TTC549 (cell line): ENCODE measurements around the gene STRBP.
"Not testable (repeated sequence)": the region's sequence is repeated elsewhere in the genome, so short reads cannot be mapped to it uniquely, and the experiment has no call there.

Experiments used
- FAIRE-seq: peaks from 2 replicates; lab custom pipeline; 2012; peaks lifted over from hg19 to GRCh38; lab: Jason Lieb, UNC

Gene STRBP

GRCh38 chr9:123282362-123283047 lies 14.1 kb upstream of the STRBP start:
- no peak for FAIRE-seq

GRCh38 chr9:123281659-123282350 lies 13.4 kb upstream of the STRBP start:
- no peak for FAIRE-seq

DNA sequence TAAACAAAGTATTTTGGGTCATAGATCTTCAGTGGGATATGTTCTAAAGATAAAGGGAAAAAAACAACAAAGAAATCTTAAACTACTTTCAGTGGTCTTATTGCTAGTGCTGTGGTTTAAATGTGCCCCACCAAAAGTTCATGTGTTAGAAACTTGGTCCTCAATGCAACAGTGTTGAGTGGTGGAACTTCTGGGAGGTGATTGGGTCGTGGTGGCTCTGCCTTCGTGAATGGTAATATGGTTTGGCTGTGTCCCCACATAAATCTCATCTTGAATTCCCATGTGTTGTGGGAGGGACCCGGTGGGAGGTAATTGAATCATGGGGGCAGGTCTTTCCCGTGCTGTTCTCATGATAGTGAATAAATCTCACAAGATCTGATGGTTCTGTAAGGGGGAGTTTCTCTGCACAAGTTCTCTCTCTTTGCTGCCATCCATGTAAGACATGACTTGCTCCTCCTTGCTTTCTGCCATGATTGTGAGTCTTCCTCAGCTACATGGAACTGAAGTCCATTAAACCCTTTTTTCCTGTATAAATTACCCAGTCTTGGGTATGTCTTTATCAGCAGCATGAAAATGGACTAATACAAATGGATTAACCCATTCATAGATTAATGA lies 10.6 kb upstream of the STRBP start:
- FAIRE-seq = not testable (repeated sequence)

GRCh38 chr9:123278361-123278760 lies 10.0 kb upstream of the STRBP start:
- FAIRE-seq = no peak

DNA sequence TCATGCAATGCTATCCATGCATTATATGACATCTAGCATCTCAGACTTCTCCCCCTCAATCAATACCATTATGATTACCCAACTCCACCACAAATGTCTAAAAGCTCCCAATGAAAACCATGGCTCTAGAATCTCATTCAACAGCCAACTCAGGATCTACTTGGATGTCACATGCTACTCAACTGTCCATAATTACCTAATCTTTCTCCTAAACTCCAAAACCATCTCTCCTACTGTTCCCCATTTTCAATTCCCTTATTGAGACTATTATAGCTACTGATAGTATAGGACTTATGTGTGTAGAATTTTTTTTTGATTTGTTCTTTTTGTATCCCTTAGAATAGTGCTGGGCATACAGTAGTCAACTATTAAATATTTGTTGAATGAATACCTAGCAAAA lies 8.2 kb upstream of the STRBP start:
- no peak for FAIRE-seq

DNA sequence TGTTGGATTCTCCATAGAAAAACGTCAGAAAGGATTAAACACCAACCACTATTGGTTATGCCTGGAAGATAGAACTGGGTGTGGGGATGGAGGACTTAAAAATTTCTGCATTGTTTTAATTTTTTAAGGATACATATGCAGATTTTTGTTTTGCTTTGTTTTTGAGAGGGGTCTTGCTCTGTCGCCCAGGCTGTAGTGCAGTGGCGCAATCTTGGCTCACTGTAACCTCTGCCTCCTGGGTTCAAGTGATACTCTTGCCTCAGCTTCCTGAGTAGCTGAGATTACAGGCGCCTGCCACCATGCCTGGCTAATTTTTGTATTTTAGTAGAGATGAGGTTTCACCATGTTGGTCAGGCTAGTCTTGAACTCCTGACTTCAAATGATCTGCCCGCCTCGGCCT lies 2.7 kb upstream of the STRBP start:
- not testable (repeated sequence) for FAIRE-seq

GRCh38 chr9:123269281-123269680 lies 895 bp upstream of the STRBP start:
- no peak for FAIRE-seq

GRCh38 chr9:123268199-123268464 lies 254 bp downstream of the STRBP start:
- FAIRE-seq = no peak

DNA sequence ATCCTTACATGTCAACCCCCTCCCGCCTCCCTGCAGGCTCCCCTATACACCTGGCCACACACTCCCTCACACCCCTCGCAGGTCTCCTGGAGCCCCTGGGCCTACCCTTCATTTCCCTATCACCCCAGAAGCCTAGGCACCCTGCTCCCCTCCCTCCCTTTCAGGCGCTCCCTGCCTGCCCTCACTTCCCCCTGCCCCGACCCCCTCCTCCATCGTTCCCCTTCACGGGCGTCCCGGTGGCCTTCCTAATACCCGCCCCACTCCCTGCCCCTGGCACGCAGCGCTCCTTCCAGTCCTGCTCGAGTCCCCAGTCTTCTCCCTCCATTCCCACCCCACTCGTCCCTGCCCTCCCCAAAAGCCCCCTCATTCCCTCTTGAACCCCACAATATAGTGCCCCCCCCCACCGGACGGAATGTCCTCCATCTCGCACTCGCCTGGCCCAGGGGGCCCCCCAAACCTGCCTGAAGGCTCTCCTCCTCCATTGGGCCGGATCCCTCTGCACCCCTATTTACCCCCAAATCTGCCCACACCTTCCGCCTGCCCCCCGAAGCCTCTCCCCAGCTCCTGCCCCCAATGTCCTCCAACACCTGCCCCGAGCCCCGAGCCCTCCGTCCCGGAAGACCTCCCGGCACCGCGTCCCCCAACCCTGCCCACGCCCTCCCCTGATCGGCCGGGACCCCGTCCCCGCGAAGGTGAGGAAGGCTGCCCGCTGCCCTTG lies 746 bp downstream of the STRBP start:
- no peak for FAIRE-seq

DNA sequence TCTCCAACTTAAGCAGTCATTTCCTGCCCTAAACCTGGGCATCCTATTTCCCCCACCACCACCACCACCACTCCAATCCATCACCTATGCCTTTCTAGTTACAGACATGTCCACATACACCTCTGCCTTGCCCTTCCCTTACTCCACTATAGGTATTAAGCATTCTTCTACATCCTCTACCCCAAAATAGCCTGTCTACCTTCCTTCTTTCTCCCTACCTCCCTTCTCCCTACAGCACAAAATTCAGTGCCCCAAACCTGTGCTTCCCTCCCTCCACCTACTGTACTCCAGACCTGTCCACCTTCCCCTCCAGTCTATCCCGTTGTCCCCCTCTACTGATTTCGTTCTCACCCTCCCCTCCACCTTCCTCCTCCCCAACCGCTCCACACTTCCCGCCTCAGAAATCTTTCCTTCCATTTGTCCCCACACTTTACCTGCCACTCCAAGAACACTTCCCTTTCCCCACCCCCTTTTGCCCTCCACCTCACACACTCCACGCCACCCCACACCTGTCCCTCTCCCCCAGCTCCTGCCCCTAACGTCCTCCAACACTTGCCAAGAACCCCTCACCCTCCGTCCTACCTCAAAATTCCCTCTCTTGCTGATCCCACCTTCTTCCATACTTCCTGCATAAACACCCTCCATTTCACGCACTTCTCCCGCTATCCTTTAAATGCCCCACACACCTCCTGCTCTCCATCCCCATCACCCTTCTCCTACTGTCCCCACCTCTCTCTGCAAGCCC lies 1.6 kb downstream of the STRBP start:
- FAIRE-seq = no peak

GRCh38 chr9:123265833-123266232 lies 2.6 kb downstream of the STRBP start:
- no peak for FAIRE-seq

- no peak for FAIRE-seq
Measured at GRCh38 chr9:123263227-123263626, 5.2 kb downstream of the STRBP start.

DNA sequence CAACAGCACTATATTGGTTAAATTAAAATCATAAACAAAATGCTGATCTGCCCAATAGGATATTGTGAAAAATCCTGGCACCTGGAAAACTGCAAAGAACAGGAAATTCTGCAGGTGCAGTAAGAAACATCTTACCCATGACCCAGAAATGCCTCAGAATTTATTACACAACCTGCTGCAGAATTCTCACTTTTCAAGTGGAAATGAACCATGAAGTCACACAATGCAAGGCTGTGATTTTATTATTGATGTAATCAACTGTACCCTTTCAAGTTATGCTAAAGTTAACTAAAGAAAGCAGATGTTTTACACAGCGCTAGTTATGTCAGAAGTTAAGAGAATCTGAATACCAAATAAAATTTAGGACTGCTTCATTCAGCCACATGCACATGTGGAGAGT lies 6.0 kb downstream of the STRBP start:
- no peak for FAIRE-seq

DNA sequence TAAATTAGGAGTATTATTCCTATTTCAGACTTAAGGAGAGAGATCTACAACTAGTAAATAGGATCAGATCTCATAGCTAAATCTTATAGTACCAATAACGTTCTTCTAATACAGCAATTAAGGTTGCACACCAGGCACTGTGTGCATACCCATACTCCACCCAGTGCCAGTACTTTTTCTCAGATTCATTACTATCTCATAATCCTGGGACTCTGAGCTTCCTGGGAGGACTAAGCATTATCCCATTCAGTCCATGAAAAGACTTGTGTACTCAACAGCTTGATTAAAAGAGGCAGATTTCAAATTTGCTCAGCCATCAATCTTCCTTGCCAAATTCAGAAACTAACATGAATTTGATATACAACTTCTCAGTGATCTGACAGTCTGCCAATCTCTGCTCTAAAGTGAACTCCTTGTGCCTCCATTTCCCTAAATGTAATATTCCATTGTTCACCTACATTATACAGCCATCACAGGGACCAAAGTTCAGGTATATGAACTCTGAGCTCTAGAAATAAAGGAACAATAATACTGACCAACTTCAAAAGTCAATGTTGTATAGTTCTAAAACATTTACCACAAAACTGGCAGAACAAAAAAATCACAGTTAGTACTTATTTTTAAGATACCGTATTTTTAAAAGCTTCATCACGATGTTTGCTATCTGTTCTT lies 7.2 kb downstream of the STRBP start:
- no peak for FAIRE-seq

DNA sequence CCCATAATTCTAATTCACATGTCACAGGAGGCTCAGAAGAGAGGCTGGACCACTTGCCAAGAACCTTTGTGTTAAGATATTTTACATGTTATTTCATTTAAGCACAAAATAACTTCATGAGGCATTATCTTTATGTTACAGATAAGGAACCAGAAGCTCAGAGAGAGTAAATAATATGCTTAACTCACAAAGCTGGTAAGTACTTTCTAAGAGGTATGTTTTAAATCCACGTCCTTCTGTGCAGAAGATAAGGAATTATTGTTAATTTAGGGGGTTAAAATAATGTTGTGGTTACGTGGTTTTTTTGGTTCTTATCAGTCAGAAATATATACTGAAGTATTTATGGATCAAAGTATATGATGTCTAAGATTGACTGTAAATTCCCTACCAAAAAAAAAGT lies 8.0 kb downstream of the STRBP start:
- no peak for FAIRE-seq

DNA sequence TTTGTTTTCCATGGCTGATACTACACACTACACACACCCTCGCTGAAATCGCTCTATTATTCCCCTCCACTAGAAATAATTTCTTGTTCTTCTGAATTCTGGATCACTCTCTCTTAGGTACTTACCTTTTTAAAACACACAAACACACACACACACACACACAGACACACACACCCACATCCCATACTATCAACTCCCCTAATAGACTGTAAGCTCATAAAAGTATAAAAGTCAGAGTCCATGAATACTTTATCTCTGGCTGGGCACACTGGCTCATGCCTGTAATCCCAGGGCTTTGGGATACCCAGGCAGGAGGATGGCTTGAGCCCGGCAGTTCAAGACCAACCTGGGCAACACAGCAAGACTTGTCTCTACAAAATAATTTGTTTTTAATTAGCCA lies 11.1 kb downstream of the STRBP start:
- no peak for FAIRE-seq

GRCh38 chr9:123255718-123256117 lies 12.7 kb downstream of the STRBP start:
- FAIRE-seq = no peak

- no peak for FAIRE-seq
Measured at GRCh38 chr9:123253204-123253603, 15.2 kb downstream of the STRBP start.

- FAIRE-seq = no peak
Measured at GRCh38 chr9:123251741-123252140, 16.6 kb downstream of the STRBP start.

DNA sequence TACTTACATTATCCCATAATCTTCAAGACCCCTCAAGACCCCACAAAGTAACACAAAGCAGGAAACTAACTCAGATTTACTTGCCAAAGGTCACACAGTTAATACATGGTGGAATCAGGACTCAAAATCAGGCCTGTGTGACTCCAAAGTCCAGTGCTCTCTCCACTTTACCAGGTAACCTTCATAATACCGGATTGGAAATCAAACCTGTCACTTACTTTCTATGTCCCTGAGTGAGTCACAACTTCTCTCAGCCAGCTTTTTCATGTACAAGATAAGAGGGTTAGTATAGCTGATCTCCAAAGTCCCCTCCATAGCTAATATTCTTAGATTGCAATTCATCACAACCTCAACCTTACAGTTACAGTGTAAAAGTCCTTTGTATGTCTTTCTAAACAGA lies 17.1 kb downstream of the STRBP start:
- FAIRE-seq = no peak

DNA sequence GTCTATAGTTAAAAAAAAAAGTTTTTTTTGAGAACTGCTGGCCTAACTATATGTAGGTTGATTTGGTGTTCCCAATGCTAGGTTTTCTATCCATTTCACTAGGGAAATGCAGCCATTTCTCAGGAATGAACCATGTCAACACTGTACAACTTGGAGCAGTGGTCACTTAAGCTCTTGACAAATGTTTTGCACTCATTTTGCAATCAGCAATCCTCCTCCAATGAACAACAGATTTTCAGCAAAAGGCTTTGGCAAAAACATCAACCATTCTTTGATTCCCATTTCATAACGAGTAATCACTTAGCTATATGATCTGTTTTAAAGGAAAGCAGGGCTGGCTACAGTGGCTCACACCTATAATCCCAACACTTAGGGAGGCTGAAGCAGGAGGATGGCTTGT lies 17.9 kb downstream of the STRBP start:
- no peak for FAIRE-seq

GRCh38 chr9:123249162-123249561 lies 19.2 kb downstream of the STRBP start:
- not testable (repeated sequence) for FAIRE-seq
